CD4-positive, CD25-positive, alpha-beta regulatory T cell (primary cell): ENCODE data around the gene ATXN1. TPM values are rescaled to one million over a fixed set of nuclear protein-coding genes. Genes with fewer than 3 reads are reported as not detected.

Source experiments
- ATAC-seq, 2 donors: fragments of 150-1000 bp; cut with Tn5 transposase; one replicate each; pipeline ENCODE4 v1.10.0; 2021; ENCODE audit warnings: low read depth in 2 of 2, moderate number of reproducible peaks in 2 of 2, moderate library complexity in 1 of 2
- DNase-seq, 3 donors: peaks; one replicate each; pipeline versions ENCODE4 v3.0.0 to v3.0.0-alpha.2; 2012 to 2022; ENCODE audit warnings: mixed read lengths in 1 of 3
- H3K27ac ChIP-seq: one replicate; pipeline ENCODE4 v1.7.0; 2013; ENCODE audit warnings: mild to moderate bottlenecking, low read length; ENCODE audit not compliant: insufficient read depth, poor library complexity, severe bottlenecking
- H3K27me3 ChIP-seq: one replicate; pipeline ENCODE4 v1.7.0; 2013; ENCODE audit warnings: low read length; ENCODE audit not compliant: control insufficient read depth, insufficient read depth
- H3K36me3 ChIP-seq: one replicate; pipeline ENCODE4 v1.7.0; 2013; ENCODE audit warnings: mild to moderate bottlenecking, low read length, moderate library complexity; ENCODE audit not compliant: control insufficient read depth, insufficient read depth
- H3K4me1 ChIP-seq: 2 replicates; pipeline ENCODE4 v1.7.0; 2013; ENCODE audit warnings: mild to moderate bottlenecking, low read length; ENCODE audit not compliant: insufficient read depth, control insufficient read depth, poor library complexity, severe bottlenecking
- H3K4me3 ChIP-seq: one replicate; pipeline ENCODE4 v1.7.0; 2013; ENCODE audit warnings: low read depth, mild to moderate bottlenecking, low read length, moderate library complexity
- H3K9me3 ChIP-seq, 2 experiments: 1 replicate in 1 of 2; 2 replicates in 1 of 2; pipeline ENCODE4 v1.7.0; 2013; ENCODE audit warnings: low read length in 2 of 2, mild to moderate bottlenecking in 1 of 2, moderate library complexity in 1 of 2; ENCODE audit not compliant: control insufficient read depth in 2 of 2
- H3K27ac Mint-ChIP-seq, 3 donors: one replicate each; pipeline ENCODE4 v1.8.0; 2020 to 2022; ENCODE audit warnings: mild to moderate bottlenecking in 3 of 3, mixed read lengths in 3 of 3, moderate library complexity in 2 of 3
- H3K27me3 Mint-ChIP-seq: one replicate; pipeline ENCODE4 v1.8.0; 2022; ENCODE audit warnings: mild to moderate bottlenecking, mixed read lengths
- H3K36me3 Mint-ChIP-seq: one replicate; pipeline ENCODE4 v1.8.0; 2020; ENCODE audit warnings: mixed read lengths
- H3K4me1 Mint-ChIP-seq, 4 donors: one replicate each; pipeline ENCODE4 v1.8.0; 2020 to 2022; ENCODE audit warnings: mixed read lengths in 4 of 4, mild to moderate bottlenecking in 1 of 4
- H3K4me3 Mint-ChIP-seq, 4 donors: one replicate each; pipeline ENCODE4 v1.8.0; 2020 to 2022; ENCODE audit warnings: mild to moderate bottlenecking in 4 of 4, mixed read lengths in 4 of 4, moderate library complexity in 3 of 4
- H3K9me3 Mint-ChIP-seq, 7 donors: one replicate each; pipeline ENCODE4 v1.8.0; 2020 to 2022; ENCODE audit warnings: mixed read lengths in 7 of 7, mild to moderate bottlenecking in 3 of 7, moderate library complexity in 2 of 7
- polyA plus RNA-seq, 4 donors: library from polyadenylated mRNA; unstranded; fragments of 300-500 nt; fragmentation: Illumina TruSeq; gene quantifications; one replicate each; pipeline ENCODE4 v1.2.3, GENCODE V29; 2021
- total RNA-seq: library from RNA; stranded (reverse); gene quantifications from one replicate; pipeline ENCODE4 v1.2.3, GENCODE V29; 2022

The ATXN1 gene
- total and polyA plus RNA-seq, 5 donors from 2014 or later, result 15.8 to 191 (median 19.2) TPM

- Mint-ChIP-seq H3K36me3 (peaks cover 25% of the 10 kb centered on the region), H3K4me1 (peaks cover 4 to 48% (median 33%) of the 10 kb centered on the region in 4 donors), H3K9me3 (no peaks in the 10 kb centered on the region), H3K27me3 (no peaks in the 10 kb centered on the region), H3K4me3 (no peak overlapping the region), H3K27ac (peak overlapping the region in 1 of 3 donors; percentile 80)
- Histone ChIP-seq H3K9me3 (no peaks in the 10 kb centered on the region), H3K4me1 (peaks cover 9% of the 10 kb centered on the region), H3K36me3 (peaks cover 9% of the 10 kb centered on the region), H3K27me3 (no peaks in the 10 kb centered on the region), H3K4me3 (no peak overlapping the region), H3K27ac (no peak overlapping the region)
- DNase-seq (no peak), ATAC-seq (no peak)
Observed at GRCh38 chr6:16635810-16636602, 125.3 kb downstream of the ATXN1 start.

- Mint-ChIP-seq H3K4me1 (peaks cover 4 to 42% (median 32%) of the 10 kb centered on the region in 4 donors), H3K27me3 (no peaks in the 10 kb centered on the region), H3K9me3 (no peaks in the 10 kb centered on the region), H3K36me3 (peaks cover 27% of the 10 kb centered on the region), H3K27ac (no peak overlapping the region), H3K4me3 (no peak overlapping the region)
- Histone ChIP-seq H3K27ac (no peak overlapping the region), H3K9me3 (no peaks in the 10 kb centered on the region), H3K4me3 (no peak overlapping the region), H3K36me3 (peaks cover 9% of the 10 kb centered on the region), H3K4me1 (peaks cover 9% of the 10 kb centered on the region), H3K27me3 (no peaks in the 10 kb centered on the region)
- no peak for ATAC-seq
- no peak for DNase-seq
Observed at GRCh38 chr6:16635291-16635809, 125.9 kb downstream of the ATXN1 start.

GRCh38 chr6:16634855-16635254 lies 126.4 kb downstream of the ATXN1 start:
- H3K4me1 ChIP-seq, result peaks cover 9% of the 10 kb centered on the region
- no peak for DNase-seq
- no peaks in the 10 kb centered on the region for H3K9me3 ChIP-seq
- H3K27ac ChIP-seq, result no peak overlapping the region
- Mint-ChIP-seq H3K4me3 (no peak overlapping the region), H3K27ac (peak overlapping the region in 2 of 3 donors; percentile 6 to 20), H3K36me3 (peaks cover 28% of the 10 kb centered on the region), H3K9me3 (no peaks in the 10 kb centered on the region), H3K4me1 (peaks cover 4 to 37% (median 34%) of the 10 kb centered on the region in 4 donors), H3K27me3 (no peaks in the 10 kb centered on the region)
- peaks cover 9% of the 10 kb centered on the region for H3K36me3 ChIP-seq
- no peak overlapping the region for H3K4me3 ChIP-seq
- no peaks in the 10 kb centered on the region for H3K27me3 ChIP-seq
- ATAC-seq, result no peak

- DNase-seq (peak in 1 of 3 donors; percentile 60), ATAC-seq (peak in 1 of 2 donors; percentile 64)
- Histone ChIP-seq H3K4me3 (no peak overlapping the region), H3K27ac (no peak overlapping the region), H3K4me1 (peaks cover 9% of the 10 kb centered on the region), H3K27me3 (no peaks in the 10 kb centered on the region), H3K36me3 (peaks cover 8% of the 10 kb centered on the region), H3K9me3 (no peaks in the 10 kb centered on the region)
- H3K36me3 Mint-ChIP-seq, result peaks cover 32% of the 10 kb centered on the region
- no peaks in the 10 kb centered on the region for H3K27me3 Mint-ChIP-seq
- H3K4me1 Mint-ChIP-seq, result peaks cover 4 to 37% (median 32%) of the 10 kb centered on the region in 4 donors
- peaks cover 0 to 2% (median 0%) of the 10 kb centered on the region in 7 donors for H3K9me3 Mint-ChIP-seq
- H3K4me3 Mint-ChIP-seq, result no peak overlapping the region
- H3K27ac Mint-ChIP-seq, result no peak overlapping the region
Observed at GRCh38 chr6:16633961-16634360, 127.3 kb downstream of the ATXN1 start.

- ATAC-seq (no peak), DNase-seq (no peak)
- no peak overlapping the region for H3K4me3 ChIP-seq
- no peaks in the 10 kb centered on the region for H3K27me3 Mint-ChIP-seq
- no peak overlapping the region for H3K27ac ChIP-seq
- H3K4me1 ChIP-seq, result peaks cover 9% of the 10 kb centered on the region
- peaks cover 37% of the 10 kb centered on the region for H3K36me3 Mint-ChIP-seq
- peaks cover 0 to 7% (median 0%) of the 10 kb centered on the region in 7 donors for H3K9me3 Mint-ChIP-seq
- H3K27me3 ChIP-seq, result no peaks in the 10 kb centered on the region
- H3K9me3 ChIP-seq, result no peaks in the 10 kb centered on the region
- H3K27ac Mint-ChIP-seq, result no peak overlapping the region
- peaks cover 7% of the 10 kb centered on the region for H3K36me3 ChIP-seq
- H3K4me3 Mint-ChIP-seq, result no peak overlapping the region
- peaks cover 4 to 38% (median 34%) of the 10 kb centered on the region in 4 donors for H3K4me1 Mint-ChIP-seq
Observed at GRCh38 chr6:16633465-16633864, 127.8 kb downstream of the ATXN1 start.

- DNase-seq (no peak), ATAC-seq (no peak)
- Histone ChIP-seq H3K27me3 (no peaks in the 10 kb centered on the region), H3K4me1 (peaks cover 9% of the 10 kb centered on the region), H3K9me3 (no peaks in the 10 kb centered on the region), H3K27ac (no peak overlapping the region), H3K36me3 (peaks cover 7% of the 10 kb centered on the region), H3K4me3 (no peak overlapping the region)
- Mint-ChIP-seq H3K4me1 (peaks cover 9 to 44% (median 38%) of the 10 kb centered on the region in 4 donors), H3K27ac (no peak overlapping the region), H3K9me3 (peaks cover 0 to 8% (median 0%) of the 10 kb centered on the region in 7 donors), H3K4me3 (no peak overlapping the region), H3K36me3 (peaks cover 40% of the 10 kb centered on the region), H3K27me3 (no peaks in the 10 kb centered on the region)
Observed at GRCh38 chr6:16632101-16632500, 129.2 kb downstream of the ATXN1 start.

GRCh38 chr6:16630026-16630643 lies 131.1 kb downstream of the ATXN1 start:
- Mint-ChIP-seq H3K36me3 (peaks cover 37% of the 10 kb centered on the region), H3K27ac (peak overlapping the region in 1 of 3 donors; percentile 15), H3K9me3 (peaks cover 0 to 8% (median 0%) of the 10 kb centered on the region in 7 donors), H3K4me1 (peaks cover 9 to 42% (median 36%) of the 10 kb centered on the region in 4 donors), H3K4me3 (no peak overlapping the region), H3K27me3 (no peaks in the 10 kb centered on the region)
- DNase-seq, result no peak
- no peak for ATAC-seq
- Histone ChIP-seq H3K36me3 (peaks cover 7% of the 10 kb centered on the region), H3K4me1 (peaks cover 6% of the 10 kb centered on the region), H3K27ac (no peak overlapping the region), H3K4me3 (no peak overlapping the region), H3K27me3 (no peaks in the 10 kb centered on the region), H3K9me3 (no peaks in the 10 kb centered on the region)
